Right ventricle myocardium superior (tissue), 1 donor: Measurements from ENCODE around the gene CTIF. TPM values are rescaled to one million over a fixed set of nuclear protein-coding genes. Genes with fewer than 3 reads are reported as not detected.
A peak's percentile ranks its signal among the peaks of the same experiment; 100 is the strongest.

ENCODE experiments used
- ATAC-seq: fragments of 200-7000 bp; cut with Tn5 transposase; one replicate; pipeline ENCODE4 v1.9.1; 2020; ENCODE audit warnings: mild to moderate bottlenecking; ENCODE audit not compliant: poor library complexity
- DNase-seq: peaks from one replicate; pipeline ENCODE4 v3.0.0-alpha.2; 2020
- intact Hi-C: fragments of 100-400 bp; cut with DNase I; formaldehyde crosslinking; loops from one replicate; pipeline ENCODE4 v1.11.2; 2022
- total RNA-seq: library from RNA; stranded (reverse); fragmentation: NEBNext Ultra II Directional; extraction: Animal tissue kit (Norgen Biotek cat#: 25700); gene quantifications from one replicate; pipeline ENCODE4 v1.2.1, GENCODE V29; 2021
- donor health status: DM: no; HTN: yes; CAD: no; lungs with severe emphysema.

CTIF gene
- total RNA-seq, 1 donor from 2014 or later: 54.5 TPM

GRCh38 chr18:48754993-48755473 is 216.2 kb downstream of the CTIF start:
- intact Hi-C loops: no loop called here
- DNase-seq: peak; percentile 8
- ATAC-seq: no peak

DNA sequence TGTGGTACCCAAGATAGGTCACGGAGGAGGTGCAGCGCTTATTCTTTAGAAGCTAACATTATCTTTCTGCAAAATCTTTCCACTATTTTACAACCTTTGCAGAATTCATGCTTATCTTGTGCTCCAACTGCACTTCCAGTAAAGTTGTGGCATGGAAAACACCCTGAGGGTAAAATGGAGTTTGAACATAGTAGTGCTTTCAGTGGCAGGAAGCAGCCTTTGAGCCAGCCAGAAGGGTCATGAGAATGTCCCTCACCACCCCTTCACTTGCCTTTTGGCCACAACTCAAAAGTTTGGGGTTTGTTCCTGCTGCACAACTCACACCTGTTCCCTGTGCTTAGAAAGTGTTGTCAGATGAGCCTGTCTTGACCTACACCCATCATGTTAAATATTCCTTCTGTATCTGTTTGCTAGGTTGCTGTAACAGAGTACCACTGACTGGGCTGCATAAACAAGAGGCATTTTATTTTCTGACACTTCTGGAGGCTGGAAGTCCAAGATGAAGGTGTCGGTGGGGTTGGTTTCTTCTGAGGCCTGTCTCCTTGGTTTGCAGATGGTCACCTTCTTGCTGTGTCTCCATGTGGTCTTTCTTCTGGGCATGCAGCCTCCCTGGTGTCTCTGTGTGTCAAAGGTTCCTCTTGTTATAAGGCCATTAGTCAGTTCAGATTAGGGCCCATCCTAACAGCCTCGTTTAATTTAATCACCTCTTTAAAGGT is 217.8 kb downstream of the CTIF start:
- DNase-seq: peak; percentile 1
- intact Hi-C loops: no loop called here
- ATAC-seq: no peak

- ATAC-seq: no peak
- intact Hi-C loops: no loop called here
- DNase-seq: no peak
These were observed 218.5 kb downstream of the CTIF start for GRCh38 chr18:48757367-48757766.

- intact Hi-C loops: no loop called here
- ATAC-seq: no peak
- DNase-seq: peak; percentile 25
These were observed 219.1 kb downstream of the CTIF start for GRCh38 chr18:48757906-48758305.

DNA sequence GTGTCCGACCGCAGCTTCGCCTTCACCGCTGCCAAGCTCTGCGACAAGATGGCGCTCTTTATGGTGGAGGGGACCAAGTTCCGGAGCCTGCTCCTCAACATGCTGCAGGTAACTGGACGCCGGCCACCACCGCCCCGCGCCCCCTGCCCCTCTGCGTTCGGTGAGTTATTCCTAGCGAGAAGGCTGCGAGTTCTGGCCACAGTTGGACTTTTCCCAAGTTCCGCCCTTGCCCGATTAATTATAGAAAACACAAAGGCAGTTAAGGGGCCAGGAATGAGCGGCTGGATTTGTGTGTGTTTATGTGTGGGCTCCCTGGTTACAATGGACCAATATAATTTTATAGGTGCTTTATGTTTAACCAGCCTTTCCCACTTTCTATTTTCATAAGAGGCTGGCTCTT is 222.8 kb downstream of the CTIF start:
- ATAC-seq: peak; percentile 61
- intact Hi-C loops: no loop called here
- DNase-seq: peak; percentile 48

GRCh38 chr18:48762022-48762421 is 223.2 kb downstream of the CTIF start:
- ATAC-seq: no peak
- DNase-seq: peak; percentile 20
- intact Hi-C loops: no loop called here

DNA sequence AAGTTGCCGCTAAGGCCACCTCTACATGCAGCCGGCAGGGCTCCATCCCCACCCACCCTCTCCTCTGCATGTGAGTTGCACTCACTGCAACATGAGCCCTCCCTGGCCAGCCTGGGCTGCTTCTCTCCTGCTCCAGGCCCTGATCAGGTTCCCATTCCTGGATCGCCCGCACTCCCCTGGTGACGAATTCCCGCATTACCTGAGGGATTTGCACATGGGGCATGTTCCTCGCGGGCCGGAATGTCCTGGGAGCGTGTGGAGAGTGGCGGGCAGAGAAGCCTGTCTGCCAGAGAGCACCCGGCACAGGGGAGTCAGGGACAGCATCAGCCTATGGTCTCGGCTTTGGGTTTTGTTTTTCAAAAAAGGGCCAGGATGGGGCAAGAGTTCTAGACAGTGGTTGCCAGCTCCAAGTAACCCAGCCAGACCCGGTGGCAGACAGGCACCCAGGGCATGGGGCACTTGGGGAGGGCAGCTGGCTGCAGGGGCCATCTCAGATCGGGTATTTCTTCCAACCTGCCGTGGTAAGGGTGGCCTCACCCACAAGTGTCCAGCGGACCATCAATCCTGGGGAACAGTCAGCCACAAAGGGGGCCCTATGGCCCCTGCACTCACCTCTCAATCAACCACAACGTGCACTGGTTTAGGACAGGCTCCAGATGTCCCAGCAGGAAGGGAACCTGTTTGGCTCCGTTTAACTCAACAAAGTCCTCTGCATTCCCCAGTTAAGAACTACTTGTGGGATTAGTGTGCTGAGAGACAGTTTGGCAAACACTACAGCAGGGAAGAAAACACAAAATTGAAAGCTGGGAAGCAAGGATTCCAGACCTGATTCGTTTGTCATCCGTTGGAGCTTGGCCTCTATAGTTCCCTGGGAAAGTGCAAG is 224.2 kb downstream of the CTIF start:
- peak; percentile 47 for ATAC-seq
- intact Hi-C loops: no loop called here
- DNase-seq: peak; percentile 52

- ATAC-seq (no peak), DNase-seq (peak; percentile 8)
- intact Hi-C loops: no loop called here
These were observed 224.9 kb downstream of the CTIF start for GRCh38 chr18:48763719-48764100.

- intact Hi-C loops: no loop called here
- ATAC-seq: no peak
These were observed 226.2 kb downstream of the CTIF start for GRCh38 chr18:48765053-48765452.

DNA sequence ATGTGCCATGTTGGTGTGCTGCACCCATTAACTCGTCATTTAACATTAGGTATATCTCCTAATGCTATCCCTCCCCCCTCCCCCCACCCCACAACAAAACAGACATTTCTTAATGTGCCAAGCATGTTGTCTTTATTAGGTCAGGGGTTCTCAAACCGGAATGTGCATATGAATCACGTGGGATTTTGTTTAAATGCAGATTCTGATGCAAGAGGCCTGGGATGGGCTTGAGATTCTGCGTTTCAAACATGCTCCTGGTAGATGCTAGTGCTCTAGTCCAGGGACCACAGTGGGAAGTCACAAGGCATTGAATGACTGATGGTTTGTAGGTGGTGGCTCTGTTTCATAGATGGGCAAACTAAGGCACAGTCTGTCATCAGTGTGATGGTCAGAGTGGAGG is 227.2 kb downstream of the CTIF start:
- intact Hi-C loops: no loop called here

More at GRCh38 chr18:48765053-48765452, 226.2 kb downstream of the CTIF start:
- no peak for DNase-seq

DNA sequence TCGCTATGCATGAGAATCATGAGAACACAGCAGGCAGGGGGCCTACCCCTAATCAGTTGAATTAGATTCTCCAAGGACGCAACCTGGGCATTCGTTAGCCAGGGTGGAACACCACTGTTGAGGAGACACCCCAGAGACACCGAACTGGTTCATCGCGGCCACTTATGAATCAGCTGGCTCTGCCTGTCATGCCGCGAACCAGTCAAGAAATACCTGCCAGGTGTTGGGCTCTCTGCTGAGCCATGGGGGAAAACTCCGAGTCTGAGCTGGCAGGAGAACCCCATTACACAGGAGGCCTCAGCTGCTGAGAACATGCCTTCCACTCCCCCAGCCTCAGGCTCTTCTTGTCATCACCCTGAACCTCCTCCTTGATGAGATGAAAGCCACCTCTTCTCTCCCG is 227.7 kb downstream of the CTIF start:
- DNase-seq (no peak), ATAC-seq (no peak)
- intact Hi-C loops: no loop called here

More for the DNA sequence above, 227.2 kb downstream of the CTIF start:
- no peak for DNase-seq
- no peak for ATAC-seq

DNA sequence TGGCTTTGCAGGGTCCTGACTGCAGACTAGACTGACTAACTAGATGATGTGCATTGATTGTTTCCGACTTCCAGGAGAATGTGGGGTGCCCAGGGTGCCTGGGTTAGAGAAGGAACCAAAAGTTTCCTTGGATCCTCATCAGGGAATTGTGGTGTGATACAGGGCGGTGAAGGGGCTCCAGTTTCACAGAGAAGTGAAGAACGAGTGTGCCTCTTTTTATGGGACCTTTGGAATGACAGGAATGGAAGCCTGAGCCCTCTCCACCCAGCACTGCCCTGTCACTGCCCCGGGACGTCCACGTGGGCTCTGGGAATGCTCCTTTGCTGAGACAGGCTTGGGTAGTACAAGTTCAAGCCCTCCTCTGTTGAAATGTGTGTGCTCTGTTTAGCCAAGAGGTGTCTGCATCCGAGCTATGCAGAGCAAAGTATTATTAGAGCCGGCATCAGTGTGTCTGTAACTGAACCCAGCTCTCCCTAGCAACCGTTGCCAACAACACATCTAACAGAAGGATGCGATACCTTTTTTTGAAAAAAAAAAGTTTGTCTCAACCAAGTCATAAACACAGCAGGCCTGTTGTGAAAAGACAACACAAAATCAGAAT is 228.4 kb downstream of the CTIF start:
- intact Hi-C loops: no loop called here
- no peak for DNase-seq
- ATAC-seq: peak; percentile 77

- ATAC-seq (no peak), DNase-seq (peak; percentile 30)
- intact Hi-C loops: no loop called here
These were observed 230.3 kb downstream of the CTIF start for GRCh38 chr18:48769006-48769636.

DNA sequence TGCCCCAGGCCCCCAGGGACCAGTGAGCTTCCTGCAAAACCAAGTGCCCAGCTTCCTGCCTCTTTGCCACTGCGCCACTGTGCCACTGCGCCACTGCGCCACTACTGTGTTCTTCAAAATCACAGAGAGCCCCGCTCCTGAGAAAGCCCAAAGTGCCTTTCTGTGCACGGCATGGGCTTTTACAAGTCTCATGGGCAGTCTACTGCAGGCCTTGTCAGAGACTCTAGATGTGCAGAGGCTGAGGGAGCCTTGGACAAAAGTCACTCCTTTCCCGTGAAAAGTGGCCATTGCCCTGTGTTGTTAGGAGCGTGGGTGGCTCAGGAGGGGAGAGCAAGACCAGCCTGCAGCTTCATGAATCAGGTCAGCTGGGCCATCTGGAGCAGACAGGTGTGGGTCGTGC is 231.4 kb downstream of the CTIF start:
- no peak for DNase-seq
- intact Hi-C loops: no loop called here

DNA sequence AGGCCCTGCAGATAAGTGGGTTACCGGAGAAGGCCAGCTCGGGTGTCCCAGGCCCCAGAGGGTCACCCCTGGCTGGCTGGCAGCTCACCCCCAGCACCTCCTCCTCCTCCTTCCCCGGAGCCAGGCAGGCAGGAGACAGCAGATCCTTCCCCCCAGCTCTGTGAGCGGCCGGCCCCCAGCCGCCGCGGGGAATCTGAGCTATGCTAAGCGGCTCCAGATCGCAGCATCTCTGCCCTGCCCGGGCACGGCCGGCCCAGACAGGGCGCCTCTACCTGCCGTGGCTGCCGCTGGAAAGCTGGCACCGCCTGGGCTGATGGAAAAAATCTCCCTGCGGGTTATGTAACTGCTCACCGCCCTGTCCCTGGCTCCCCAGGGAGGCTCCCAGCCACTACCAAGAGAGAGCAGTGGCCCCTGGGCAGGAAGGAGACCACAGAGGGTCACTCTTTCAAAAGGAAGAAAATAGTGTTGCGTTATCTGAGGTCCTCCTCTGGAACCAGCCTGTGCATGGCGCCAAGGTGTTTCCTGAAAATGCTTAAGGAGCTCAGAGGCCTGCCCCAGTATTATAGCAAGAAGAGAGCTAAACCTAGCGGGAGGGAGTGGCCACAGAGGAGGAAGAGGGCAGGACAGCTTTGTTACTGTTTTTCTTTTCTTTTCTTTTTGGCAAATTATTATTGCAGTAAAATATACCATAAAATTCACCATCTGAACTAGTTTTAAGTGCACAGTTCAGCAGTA is 233.0 kb downstream of the CTIF start:
- DNase-seq: peak; percentile 73
- intact Hi-C loops: no loop called here
- peak; percentile 75 for ATAC-seq

More for the DNA sequence above, 231.4 kb downstream of the CTIF start:
- ATAC-seq: no peak

DNA sequence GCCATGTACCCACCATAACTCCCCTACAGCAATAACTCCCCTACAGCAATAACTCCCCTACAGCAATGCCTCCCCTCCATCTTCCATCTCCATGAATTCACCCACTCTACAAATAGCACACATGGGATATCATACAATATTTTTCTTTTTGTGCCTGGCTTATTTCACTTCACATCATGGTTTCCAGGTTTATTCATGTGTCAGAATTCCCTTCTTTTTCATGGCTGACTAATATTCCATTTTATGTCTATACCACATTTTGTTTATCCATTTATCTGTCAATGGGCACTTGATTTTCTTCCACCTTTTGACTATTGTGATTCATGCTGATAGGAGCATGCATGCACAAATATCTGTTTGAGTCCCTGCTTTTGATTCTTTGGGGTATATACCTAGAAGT is 233.6 kb downstream of the CTIF start:
- ATAC-seq: no peak
- intact Hi-C loops: no loop called here
- DNase-seq: no peak

- DNase-seq (no peak), ATAC-seq (peak; percentile 55)
- intact Hi-C loops: no loop called here
These were observed 235.0 kb downstream of the CTIF start for GRCh38 chr18:48773821-48774220.

GRCh38 chr18:48774941-48775340 is 236.1 kb downstream of the CTIF start:
- ATAC-seq (no peak), DNase-seq (no peak)
- intact Hi-C loops: no loop called here
